ENCODE data around the gene SHFL.
A peak's percentile ranks its signal among the peaks of the same experiment; 100 is the strongest.

Gene SHFL

GRCh38 chr19:10087296-10088061 is 1.4 kb downstream of the SHFL start:
- DNase-seq, result no peak

GRCh38 chr19:10088949-10089554 is 2.9 kb downstream of the SHFL start:
- no peak for DNase-seq

DNA sequence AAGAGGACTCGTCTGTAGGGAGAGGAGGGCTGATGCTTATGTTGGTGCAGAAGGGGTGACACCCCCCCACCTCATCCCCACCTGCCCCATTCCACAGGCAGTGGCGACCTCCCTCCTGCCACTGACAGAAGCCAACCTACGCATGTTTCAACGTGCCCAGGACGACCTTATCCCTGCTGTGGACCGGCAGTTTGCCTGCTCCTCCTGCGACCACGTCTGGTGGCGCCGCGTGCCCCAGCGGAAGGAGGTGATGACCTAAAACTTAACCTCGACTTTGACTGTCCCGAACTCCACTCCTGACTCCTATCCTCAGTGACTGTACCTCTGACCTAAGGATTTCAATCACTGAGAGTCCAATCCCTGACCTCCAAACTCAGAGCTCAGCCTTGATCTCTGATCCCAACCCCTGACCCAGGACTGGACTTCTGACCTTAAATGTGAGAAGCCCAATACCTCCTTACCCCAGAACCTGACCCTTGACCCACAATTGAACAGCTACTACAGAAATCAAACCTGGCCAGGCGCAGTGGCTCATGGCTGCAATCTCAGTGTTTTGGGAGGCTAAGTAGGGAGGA is 3.8 kb downstream of the SHFL start:
- no peak for DNase-seq

DNA sequence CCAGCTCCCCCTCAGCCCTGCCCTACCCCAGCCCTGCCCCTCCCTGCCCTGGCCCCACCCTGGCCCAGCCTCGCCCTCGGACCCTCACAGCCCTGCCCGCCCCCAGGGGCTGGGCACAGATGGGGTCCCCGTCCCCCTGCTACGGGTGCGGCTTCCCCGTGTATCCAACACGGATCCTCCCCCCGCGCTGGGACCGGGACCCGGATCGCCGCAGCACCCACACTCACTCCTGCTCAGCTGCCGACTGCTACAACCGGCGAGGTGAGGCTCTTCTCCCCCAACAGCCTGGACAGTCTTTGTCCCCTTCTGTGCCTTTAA is 5.2 kb downstream of the SHFL start:
- DNase-seq, result no peak

DNA sequence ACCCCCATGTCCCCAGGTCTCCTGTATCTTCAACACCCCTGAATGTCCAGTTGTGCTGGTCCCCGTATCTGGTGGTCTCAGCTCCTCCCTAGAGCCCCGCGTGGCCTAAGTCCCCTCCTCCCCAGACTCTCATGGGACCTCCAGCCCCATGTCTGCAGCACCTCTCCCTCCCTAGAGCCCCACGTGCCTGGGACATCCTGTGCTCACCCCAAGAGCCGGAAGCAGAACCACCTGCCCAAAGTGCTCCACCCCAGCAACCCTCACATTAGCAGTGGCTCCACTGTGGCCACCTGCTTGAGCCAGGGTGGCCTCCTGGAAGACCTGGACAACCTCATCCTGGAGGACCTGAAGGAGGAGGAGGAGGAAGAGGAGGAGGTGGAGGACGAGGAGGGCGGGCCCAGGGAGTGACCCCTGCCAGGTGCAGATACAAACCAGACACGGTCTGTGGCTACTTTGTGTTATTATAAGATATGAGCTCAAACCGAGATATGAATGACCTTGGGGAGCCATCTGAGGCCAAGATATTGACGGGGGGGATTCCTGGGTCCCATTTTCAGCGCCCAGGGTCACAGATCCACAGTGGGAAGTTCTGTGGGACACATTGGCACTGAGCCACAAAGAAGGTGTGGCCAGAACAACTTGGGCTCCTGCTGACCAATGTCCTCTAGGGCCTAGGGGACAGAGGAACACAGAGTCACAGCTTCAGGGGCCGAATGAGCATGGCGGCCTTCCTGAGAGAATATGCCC is 6.0 kb downstream of the SHFL start:
- no peak for DNase-seq

DNA sequence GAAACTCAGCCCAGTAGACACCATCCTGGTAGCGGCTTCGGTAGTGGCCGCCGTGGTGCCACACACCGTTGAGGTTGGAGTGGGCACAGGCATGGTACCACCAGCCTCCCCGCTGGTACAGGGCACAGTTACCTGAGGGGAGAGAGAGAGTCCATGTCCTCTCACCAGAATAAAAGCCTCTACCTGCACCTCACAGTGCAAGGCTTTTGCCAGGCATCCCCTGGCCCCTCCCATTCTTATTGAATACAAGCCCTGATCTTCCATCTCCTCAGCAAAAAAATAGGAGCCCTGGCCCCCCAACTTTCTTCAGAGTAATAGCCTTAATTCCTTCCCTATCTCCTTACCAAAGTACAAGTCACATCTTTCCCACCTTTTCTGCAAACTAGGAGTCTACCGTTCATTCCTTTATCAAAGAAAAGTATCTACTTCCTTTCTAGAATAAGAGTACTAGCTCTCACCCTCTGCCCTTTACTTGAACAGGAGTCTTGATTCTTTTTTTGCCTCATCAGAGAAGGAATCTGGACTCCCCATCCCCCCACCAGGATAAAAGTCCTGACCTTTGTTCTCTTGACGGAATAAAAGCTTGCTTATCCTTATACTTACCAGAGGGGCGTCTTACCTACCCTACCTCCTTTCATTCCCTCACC is 6.7 kb downstream of the SHFL start:
- DNase-seq, result no peak

DNA sequence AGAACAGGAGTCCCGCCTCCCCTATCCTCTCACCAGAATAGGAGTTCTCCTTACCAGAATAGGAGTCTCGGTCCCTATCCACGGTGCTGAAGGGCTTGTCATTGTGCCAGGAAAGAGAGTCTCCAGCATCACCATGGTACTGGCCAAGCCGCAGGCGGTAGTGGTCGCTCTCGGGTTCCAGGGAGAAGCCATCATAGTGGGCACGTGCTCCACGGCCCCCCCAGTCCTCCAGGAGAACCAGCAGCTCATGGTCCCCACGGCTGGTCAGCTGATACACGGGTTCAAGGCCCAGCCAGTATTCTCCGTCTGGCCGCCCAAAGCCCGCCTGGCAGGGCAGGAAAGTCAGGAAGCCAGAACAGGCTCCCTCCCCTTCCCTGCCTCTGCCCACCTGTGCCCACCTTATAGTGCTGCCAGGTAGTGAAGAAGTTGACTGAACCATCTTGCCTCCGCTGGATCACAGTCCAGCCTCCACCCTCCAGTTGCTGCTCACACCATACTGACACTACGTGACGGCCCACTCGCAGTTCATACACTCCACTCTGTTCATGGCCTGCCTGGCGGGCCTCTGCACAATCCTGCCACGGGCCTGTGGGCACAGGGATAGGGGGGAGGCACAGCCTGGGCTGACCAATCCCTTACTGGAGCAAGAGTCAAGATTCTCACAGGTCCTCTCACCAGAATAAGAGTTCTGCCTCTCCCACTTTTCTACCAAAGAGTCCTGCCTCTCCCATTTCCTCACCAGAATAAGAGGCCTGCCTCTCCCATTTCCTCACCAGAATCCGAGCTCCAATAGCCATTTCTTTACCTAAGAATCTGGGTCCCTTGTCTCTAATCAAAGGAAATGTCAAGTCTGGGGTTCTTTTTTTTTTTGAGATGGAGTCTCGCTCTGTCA is 7.4 kb downstream of the SHFL start:
- no peak for DNase-seq

- DNase-seq, result no peak
Measured at GRCh38 chr19:10095622-10095947, 9.5 kb downstream of the SHFL start.

DNA sequence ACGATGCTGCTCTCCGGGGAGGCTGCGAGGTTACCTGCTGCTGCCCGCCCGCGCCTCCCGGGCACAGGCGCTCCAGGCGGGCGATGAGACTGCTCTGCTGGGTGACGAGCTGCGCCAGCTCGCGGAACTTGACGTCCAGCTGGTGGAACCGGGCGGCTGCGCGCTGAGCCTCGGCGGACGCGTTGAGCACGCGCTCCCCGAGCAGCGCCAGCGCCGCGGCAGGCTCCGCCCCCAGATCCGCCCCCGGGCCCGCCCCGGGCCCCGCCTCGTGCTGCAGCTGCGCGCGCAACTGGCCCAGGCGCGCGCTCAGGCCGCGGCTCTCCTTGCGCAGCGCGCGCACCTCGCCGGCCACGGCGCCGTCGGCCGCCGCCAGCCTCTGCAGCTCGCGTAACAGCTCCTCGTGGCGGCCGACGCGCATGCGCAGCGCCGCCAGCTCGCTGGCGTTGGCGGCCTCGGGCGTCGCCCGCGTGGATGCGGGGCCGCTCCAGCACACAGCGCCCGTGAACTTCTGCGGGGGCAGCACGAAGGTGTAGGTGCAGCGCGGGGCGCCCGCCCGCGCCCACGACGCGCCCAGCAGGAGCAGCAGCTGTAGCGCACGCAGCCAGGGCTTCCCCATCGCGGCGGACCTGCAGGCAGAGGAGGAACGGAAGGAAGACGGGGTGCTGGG is 10.0 kb downstream of the SHFL start:
- peak in 57 of 58 donors; percentile 39 to 98 (median 85) for DNase-seq

DNA sequence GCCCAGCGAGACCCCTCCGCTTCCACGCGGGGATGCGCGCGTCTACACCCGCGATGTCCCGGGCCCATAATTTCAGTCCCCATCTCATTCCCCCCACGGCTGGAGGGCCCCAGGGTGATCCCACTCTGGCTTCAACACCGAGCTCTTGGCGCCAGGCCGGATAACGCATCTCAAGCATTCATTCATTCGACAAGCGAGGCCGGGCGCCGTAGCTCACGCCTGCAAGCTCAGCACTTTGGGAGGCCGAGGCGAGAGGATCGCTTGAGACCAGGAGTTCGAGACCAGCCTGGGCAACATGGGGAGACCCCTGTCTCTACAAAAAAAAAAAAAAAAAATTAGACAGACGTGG is 10.5 kb downstream of the SHFL start:
- peak in 9 of 58 donors; percentile 27 to 61 (median 51) for DNase-seq

DNA sequence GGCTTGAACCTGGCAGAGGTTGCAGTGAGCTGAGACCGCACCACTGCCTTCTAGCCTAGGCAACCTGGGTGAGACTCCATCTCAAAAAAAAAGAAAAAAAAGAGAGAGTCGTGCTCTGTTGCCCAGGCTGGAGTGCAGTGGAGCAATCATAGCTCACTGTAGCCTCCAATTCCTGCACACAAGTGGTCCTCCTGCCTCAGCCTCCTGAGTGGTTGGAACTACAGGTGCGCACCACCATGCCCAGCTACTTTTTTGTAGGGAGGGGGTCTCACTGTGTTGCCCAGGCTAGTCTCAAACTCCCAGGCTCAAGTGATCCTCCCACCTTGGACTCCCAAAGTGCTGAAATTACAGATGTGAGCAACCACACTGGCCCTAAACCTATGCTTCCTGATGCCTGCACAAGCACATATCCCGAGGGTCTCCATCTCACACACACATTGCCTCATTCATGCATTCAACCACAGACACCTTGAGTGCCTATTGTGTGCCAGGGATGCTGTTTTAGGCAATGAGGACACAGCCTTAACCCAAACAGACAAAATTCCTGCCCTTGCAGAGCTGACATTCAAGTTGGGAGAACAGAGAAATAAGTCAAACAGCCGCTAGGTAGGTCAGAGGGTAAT is 14.2 kb downstream of the SHFL start:
- no peak for DNase-seq

DNA sequence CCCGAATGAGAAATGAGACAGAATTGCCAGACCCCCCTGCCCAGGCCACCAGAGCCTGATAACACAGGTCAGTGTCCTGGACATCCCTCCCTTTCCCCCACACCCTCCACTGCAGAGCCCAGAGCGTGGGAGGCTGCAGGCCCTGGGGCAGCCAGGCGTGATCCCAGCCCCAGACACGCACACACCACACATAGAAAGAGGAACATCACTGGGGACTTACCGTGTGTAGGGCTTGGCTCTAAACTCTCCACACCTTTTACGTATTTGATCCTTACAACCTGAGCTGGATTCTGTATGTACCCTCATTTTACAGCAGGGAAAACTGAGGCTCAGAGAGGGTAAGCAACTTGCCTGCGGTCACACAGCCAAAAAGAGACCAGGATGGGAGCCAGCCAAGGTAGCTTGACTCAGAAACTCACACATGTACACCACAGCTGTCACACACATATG is 16.7 kb downstream of the SHFL start:
- no peak for DNase-seq

GRCh38 chr19:10104130-10104513 is 18.0 kb downstream of the SHFL start:
- DNase-seq, result no peak

GRCh38 chr19:10104665-10105508 is 18.8 kb downstream of the SHFL start:
- no peak for DNase-seq

DNA sequence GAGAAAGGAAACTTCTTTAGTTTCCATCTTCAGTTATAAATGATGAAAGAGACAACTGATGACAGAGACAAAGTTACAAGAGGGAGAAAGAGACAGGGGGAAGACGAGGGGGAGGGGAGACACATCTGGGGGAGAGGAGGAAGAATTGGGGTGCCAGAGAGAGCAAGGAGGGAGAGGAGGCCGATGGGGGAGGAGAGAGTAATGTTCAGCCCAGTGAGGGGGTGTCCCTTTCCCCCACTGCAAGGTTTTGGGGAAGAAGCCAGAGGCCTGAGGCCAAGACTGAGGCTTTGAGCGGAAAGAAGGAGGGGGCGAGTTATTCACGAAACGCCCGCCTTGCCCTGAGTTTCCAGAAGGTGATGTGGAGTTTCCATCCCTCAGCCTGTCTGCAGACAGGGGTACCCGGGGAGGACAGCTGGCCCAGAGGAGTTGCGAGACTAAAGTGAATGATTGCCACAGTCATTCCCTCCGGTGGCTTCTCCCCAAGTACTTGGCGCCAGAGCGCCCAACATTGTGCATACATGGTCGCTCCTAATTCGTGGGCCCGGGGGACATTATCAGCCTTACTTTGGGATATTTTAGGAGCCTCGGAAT is 19.5 kb downstream of the SHFL start:
- no peak for DNase-seq

GRCh38 chr19:10106100-10106936 is 20.2 kb downstream of the SHFL start, which contains the start of gene PPAN:
PPAN (plus strand) TSS chr19:10106362; CDS start chr19:10106395, 33 bp downstream.
- peak; percentile 55 to 98 (median 96) for DNase-seq

DNA sequence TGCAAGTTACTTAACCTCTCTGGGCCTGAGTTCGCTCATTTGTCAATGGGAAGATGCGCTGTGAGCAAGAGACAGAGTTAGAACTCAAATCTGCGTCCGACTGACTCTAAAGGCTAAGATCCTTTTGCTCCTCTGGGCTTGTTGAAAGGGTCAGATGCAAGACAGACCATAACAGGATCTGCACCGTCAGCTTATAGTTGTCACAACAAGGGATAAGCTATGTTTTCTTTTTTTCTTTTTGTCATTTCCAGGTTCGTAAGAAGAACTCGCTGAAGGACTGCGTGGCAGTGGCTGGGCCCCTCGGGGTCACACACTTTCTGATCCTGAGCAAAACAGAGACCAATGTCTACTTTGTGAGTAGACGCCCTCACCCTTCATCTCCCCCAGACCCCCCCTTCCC is 21.1 kb downstream of the SHFL start:
- DNase-seq, result no peak

All from anterior cingulate cortex (tissue), 58 donors.